B cell (primary cell): ENCODE data around the gene PTPN4. TPM values are rescaled to one million over a fixed set of nuclear protein-coding genes. Genes with fewer than 3 reads are reported as not detected.

Experiments used
- ATAC-seq: fragments of 200-7000 bp; cut with Tn5 transposase; one replicate; pipeline ENCODE4 v1.10.0; 2021; ENCODE audit warnings: low read depth, mild to moderate bottlenecking, moderate number of reproducible peaks, moderate library complexity
- CTCF ChIA-PET: fragments of 350-600 bp; sonication (Branson Sonifier 250); formaldehyde crosslinking; loops from one replicate; lab custom pipeline; 2021; ENCODE audit warnings: antibody characterized with exemption, inconsistent platforms; lab: Charles Lee
- POLR2A ChIA-PET: fragments of 350-600 bp; sonication (Branson Sonifier 250); formaldehyde crosslinking; loops from one replicate; lab custom pipeline; 2021; ENCODE audit warnings: antibody characterized with exemption; lab: Charles Lee
- DNase-seq: peaks from one replicate; pipeline ENCODE4 v3.0.0; 2013
- H2AFZ ChIP-seq: 2 replicates; pipeline ENCODE4 v1.6.1; 2012; ENCODE audit warnings: mild to moderate bottlenecking, low read depth, low read length; ENCODE audit not compliant: insufficient read depth, poor library complexity, severe bottlenecking
- H3K27ac ChIP-seq, 2 donors: 1 replicate in 1 of 2; 2 replicates in 1 of 2; pipeline ENCODE4 v1.5.1; 2012 to 2013; ENCODE audit warnings: low read length in 2 of 2, mild to moderate bottlenecking in 2 of 2, moderate library complexity in 1 of 2
- H3K27me3 ChIP-seq, 4 experiments: fragments of 200-600 bp in 1 of 4; sonication (generic) in 1 of 4; replicated peaks in 1 of 4; 1 replicate in 2 of 4; 2 replicates in 2 of 4; pipeline versions ENCODE4 v1.6.1 to v1.7.0; 2013 to 2016; ENCODE audit warnings: low read length in 3 of 4, mild to moderate bottlenecking in 2 of 4, mixed read lengths in 1 of 4, moderate library complexity in 1 of 4; ENCODE audit not compliant: insufficient read depth in 4 of 4, control insufficient read depth in 3 of 4; ENCODE audit errors: control extremely low read depth in 1 of 4
- H3K36me3 ChIP-seq, 2 experiments: replicated peaks in 1 of 2; 1 replicate in 1 of 2; 2 replicates in 1 of 2; pipeline versions ENCODE4 v1.6.1 to v1.7.1; 2013; ENCODE audit warnings: low read length in 1 of 2; ENCODE audit not compliant: insufficient read depth in 2 of 2, control insufficient read depth in 1 of 2; ENCODE audit errors: control extremely low read depth in 1 of 2, extremely low read depth in 1 of 2
- H3K4me1 ChIP-seq, 2 donors: fragments of 200-600 bp in 1 of 2; sonication (generic) in 1 of 2; 1 replicate in 1 of 2; 2 replicates in 1 of 2; pipeline versions ENCODE4 v1.5.1 to v1.6.1; 2013 to 2017; ENCODE audit warnings: low read length in 2 of 2; ENCODE audit not compliant: control insufficient read depth in 2 of 2, insufficient read depth in 2 of 2
- H3K4me2 ChIP-seq: replicated peaks from 2 replicates; pipeline ENCODE3; 2012; ENCODE audit warnings: mild to moderate bottlenecking, low read depth, low read length; ENCODE audit not compliant: poor library complexity, severe bottlenecking
- H3K4me3 ChIP-seq, 5 experiments: fragments of 200-600 bp in 1 of 5; sonication (generic) in 1 of 5; 1 replicate in 3 of 5; 2 replicates in 2 of 5; pipeline versions ENCODE4 v1.5.1 to v1.7.0; 2011 to 2016; ENCODE audit warnings: low read length in 4 of 5, mild to moderate bottlenecking in 4 of 5, low read depth in 2 of 5, control low read depth in 1 of 5, moderate library complexity in 1 of 5; ENCODE audit not compliant: insufficient read depth in 1 of 5; ENCODE audit errors: control extremely low read depth in 1 of 5, extremely low read depth in 1 of 5
- H3K79me2 ChIP-seq: fragments of 200-600 bp; sonication (generic); one replicate; pipeline ENCODE4 v1.6.0; 2016; ENCODE audit warnings: low read length; ENCODE audit not compliant: control insufficient read depth, insufficient read depth
- H3K9ac ChIP-seq: fragments of 200-600 bp; sonication (generic); 2 replicates; pipeline ENCODE4 v1.6.1; 2017; ENCODE audit warnings: mild to moderate bottlenecking, low read length, moderate library complexity
- H3K9me3 ChIP-seq, 3 donors: one replicate each; pipeline versions ENCODE4 v1.6.1 to v1.7.1; 2013; ENCODE audit warnings: low read length in 2 of 3; ENCODE audit not compliant: control insufficient read depth in 2 of 3, insufficient read depth in 1 of 3; ENCODE audit errors: control extremely low read depth in 1 of 3
- H4K20me1 ChIP-seq: 2 replicates; pipeline ENCODE4 v1.6.0; 2012; ENCODE audit warnings: mild to moderate bottlenecking, low read length; ENCODE audit not compliant: insufficient read depth, control insufficient read depth, poor library complexity, severe bottlenecking
- H3K27ac Mint-ChIP-seq: one replicate; pipeline ENCODE4 v1.8.0; 2021; ENCODE audit warnings: mixed read lengths
- H3K27me3 Mint-ChIP-seq: one replicate; pipeline ENCODE4 v1.8.0; 2021; ENCODE audit warnings: mixed read lengths
- H3K4me1 Mint-ChIP-seq: one replicate; pipeline ENCODE4 v1.8.0; 2021; ENCODE audit warnings: mixed read lengths
- H3K4me3 Mint-ChIP-seq: one replicate; pipeline ENCODE4 v1.8.0; 2021; ENCODE audit warnings: mixed read lengths
- H3K9me3 Mint-ChIP-seq: one replicate; pipeline ENCODE4 v1.8.0; 2022; ENCODE audit warnings: mixed read lengths; ENCODE audit not compliant: insufficient read depth
- CTCF ChIP-seq: fragments of 200-600 bp; IDR thresholded peaks from one replicate; pipeline ENCODE4 v1.8.0; 2022; ENCODE audit warnings: antibody characterized with exemption, mild to moderate bottlenecking
- EZH2 ChIP-seq: IDR thresholded peaks from 2 replicates; pipeline ENCODE4 v1.6.1; 2012; ENCODE audit warnings: borderline replicate concordance, low read depth, mild to moderate bottlenecking, moderate library complexity, low read length; ENCODE audit not compliant: insufficient read depth, poor library complexity, severe bottlenecking
- WGBS: methylation state at CpG from one replicate; pipeline ENCODE4 v1.1.5; 2013; ENCODE audit warnings: missing lambda C conversion rate; ENCODE audit not compliant: insufficient coverage; 5-methylcytosine and 5-hydroxymethylcytosine counted together
- intact Hi-C: fragments of 100-400 bp; cut with micrococcal nuclease; formaldehyde crosslinking; loops from one replicate; pipeline ENCODE4 v1.10.0; 2022
- polyA plus RNA-seq: library from polyadenylated mRNA; depleted of rRNA; stranded (reverse); fragments of >200 nt; gene quantifications from 2 replicates; pipeline ENCODE4 v1.2.3, GENCODE V29; 2012
- total RNA-seq, 2 donors: library from RNA; stranded (reverse); fragments of 120-200 nt in 1 of 2; gene quantifications; 1 replicate in 1 of 2; 2 replicates in 1 of 2; pipeline versions ENCODE4 v1.2.3 to v1.2.4, GENCODE V29; 2013 to 2022

Gene PTPN4
- total and polyA plus RNA-seq, 2 donors (not counting 1 experiment from before 2014, with no cell fraction given) = 12.6 to 54.8 TPM

DNA sequence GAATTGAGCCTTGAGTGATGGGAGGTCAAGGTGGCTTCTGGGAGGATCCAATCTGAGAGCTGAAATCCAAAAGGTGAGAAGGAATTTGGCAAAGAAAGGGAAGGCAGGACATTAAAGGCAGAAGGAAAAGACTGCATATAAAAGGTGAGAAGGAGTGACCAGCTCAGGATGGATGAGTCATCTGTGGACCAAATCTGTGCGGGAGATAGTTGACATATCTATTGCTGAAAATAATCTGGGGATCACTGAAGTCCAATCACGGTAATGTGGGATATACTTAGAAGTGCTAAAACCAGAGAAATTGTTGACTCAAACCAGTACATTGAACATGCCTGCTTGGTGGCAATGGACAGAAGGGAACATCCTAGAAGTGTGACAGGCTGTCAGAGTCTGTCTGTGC lies 8.0 kb upstream of the PTPN4 start:
- no peak overlapping the region for H3K27ac Mint-ChIP-seq
- intact Hi-C loops = loop anchor here (5.0 kb wide), 1 partner anchor 196 kb away; no protein-coding TSS in a partner anchor

More for the DNA sequence above, 8.0 kb upstream of the PTPN4 start:
- peaks cover 2% of the 10 kb centered on the region for H3K4me1 Mint-ChIP-seq
- ChIA-PET CTCF (interaction anchor here (0.9 to 1.5 kb wide), 3 partner anchors 417 to 561 kb away, joined by 3 to 5 read pairs (median 3); no protein-coding TSS in a partner anchor), POLR2A (no interaction called here)
- no peaks in the 10 kb centered on the region for H3K4me1 ChIP-seq
- H3K9me3 Mint-ChIP-seq = no peaks in the 10 kb centered on the region
- H3K4me2 ChIP-seq = no peak overlapping the region
- H3K4me3 Mint-ChIP-seq = no peak overlapping the region
- H2AFZ ChIP-seq = no peak overlapping the region
- H3K27me3 ChIP-seq = no peaks in the 10 kb centered on the region
- 73% methylated on average over 2 of the region's 2 CpGs for WGBS
- no peak for TF ChIP-seq CTCF
- TF ChIP-seq EZH2 = no peak
- no peak overlapping the region for H3K27ac ChIP-seq
- no peaks in the 10 kb centered on the region for H3K9me3 ChIP-seq
- no peak overlapping the region for H3K9ac ChIP-seq
- peaks cover 19% of the 10 kb centered on the region for H3K27me3 Mint-ChIP-seq
- no peaks in the 10 kb centered on the region for H3K79me2 ChIP-seq
- no peaks in the 10 kb centered on the region for H4K20me1 ChIP-seq
- H3K36me3 ChIP-seq = no peaks in the 10 kb centered on the region
- no peak for ATAC-seq
- no peak overlapping the region for H3K4me3 ChIP-seq
- DNase-seq = no peak
